Fibroblast of lung (primary cell): ENCODE data around the gene DNAJC12.

Experiments used
- CTCF ChIP-seq, 2 donors: IDR thresholded peaks in 1 of 2; conservative IDR thresholded peaks in 1 of 2; 1 replicate in 1 of 2; 2 replicates in 1 of 2; pipeline ENCODE4 v1.5.1; 2011 to 2012; ENCODE audit warnings: low read length in 2 of 2, control low read depth in 1 of 2, inconsistent platforms in 1 of 2, low read depth in 1 of 2, mild to moderate bottlenecking in 1 of 2
- EZH2 ChIP-seq: IDR thresholded peaks from 2 replicates; pipeline ENCODE4 v1.5.1; 2012; ENCODE audit warnings: low read length, control low read depth, mild to moderate bottlenecking; ENCODE audit errors: missing control alignments

GRCh38 chr10:67858971-67859370 lies 21.0 kb upstream of the DNAJC12 start:
- TF ChIP-seq CTCF (conservative IDR thresholded peaks at IDR 0.05 in 1 of 2, IDR thresholded peaks at IDR 0.05 in 1 of 2; ENCODE audit: low read depth in 1 of 2, low read length in 2 of 2) (no peak), EZH2 (no peak)
